ENCODE measurements around the gene FER.

DNA sequence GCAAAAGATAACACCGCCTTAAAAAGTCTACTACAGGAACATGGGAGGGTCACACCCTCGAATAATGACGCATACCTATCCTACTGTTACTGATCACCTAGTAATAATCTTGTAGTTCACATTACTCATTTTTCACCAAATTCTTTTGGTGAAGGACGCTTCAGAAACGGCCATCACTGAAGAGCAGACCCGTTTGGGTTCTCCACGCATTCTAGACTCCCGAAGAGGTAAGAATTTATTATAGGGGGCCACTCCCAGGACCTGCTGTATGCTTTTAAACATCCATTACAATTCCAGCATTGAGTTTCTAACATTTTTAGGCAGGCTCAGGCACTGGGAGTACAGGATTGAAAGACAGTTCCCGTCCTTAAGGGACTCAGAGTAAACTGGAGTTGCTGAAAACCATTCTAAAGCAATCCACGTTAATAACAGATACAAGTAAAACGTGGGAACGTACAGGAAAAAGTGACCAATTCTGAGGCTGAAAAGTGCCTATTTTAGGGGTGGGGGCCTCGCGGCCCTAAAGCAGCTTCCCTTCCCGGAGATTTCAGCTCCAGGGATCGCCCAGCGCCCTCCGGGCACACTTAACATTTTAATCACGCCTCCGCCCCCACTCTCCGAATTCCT is at the start of gene FER:
- TF ChIP-seq CTCF (IDR thresholded peaks at IDR 0.05; ENCODE audit: low read depth, low read length) (no peak), EZH2phosphoT487 (IDR thresholded peaks at IDR 0.05; ENCODE audit: low read depth) (no peak)
